Activated CD8-positive, alpha-beta memory T cell treated with anti-CD3 and anti-CD28 coated beads, Interleukin-2, amount 50 U/mL, for 4 hours (primary cell): ENCODE data around the gene ADCY5.

Experiments used
- DNase-seq: peaks from one replicate; pipeline ENCODE4 v3.0.0-alpha.2; 2020

Gene ADCY5

GRCh38 chr3:123337948-123338619, 110.8 kb downstream of the ADCY5 start:
- no peak for DNase-seq

- DNase-seq, result no peak
Measured at GRCh38 chr3:123337226-123337625, 111.7 kb downstream of the ADCY5 start.

- DNase-seq, result no peak
Measured at GRCh38 chr3:123336441-123336851, 112.4 kb downstream of the ADCY5 start.

GRCh38 chr3:123336001-123336400, 112.9 kb downstream of the ADCY5 start:
- DNase-seq, result no peak

- DNase-seq, result no peak
Measured at GRCh38 chr3:123335007-123335670, 113.8 kb downstream of the ADCY5 start.

- DNase-seq, result no peak
Measured at GRCh38 chr3:123334056-123334455, 114.8 kb downstream of the ADCY5 start.

- no peak for DNase-seq
Measured at GRCh38 chr3:123333401-123333800, 115.5 kb downstream of the ADCY5 start.

GRCh38 chr3:123332124-123332641, 116.7 kb downstream of the ADCY5 start:
- DNase-seq, result no peak

- DNase-seq, result no peak
Measured at GRCh38 chr3:123331651-123332050, 117.2 kb downstream of the ADCY5 start.

GRCh38 chr3:123331006-123331405, 117.9 kb downstream of the ADCY5 start:
- DNase-seq, result no peak

GRCh38 chr3:123330441-123330991, 118.4 kb downstream of the ADCY5 start:
- no peak for DNase-seq

- DNase-seq, result no peak
Measured at GRCh38 chr3:123329636-123330340, 119.1 kb downstream of the ADCY5 start.

- DNase-seq, result peak; percentile 75
Measured at GRCh38 chr3:123328851-123329635, 119.8 kb downstream of the ADCY5 start.

GRCh38 chr3:123327956-123328850, 120.7 kb downstream of the ADCY5 start:
- DNase-seq, result no peak

- DNase-seq, result no peak
Measured at GRCh38 chr3:123327480-123327879, 121.4 kb downstream of the ADCY5 start.

- no peak for DNase-seq
Measured at GRCh38 chr3:123326531-123326930, 122.4 kb downstream of the ADCY5 start.

GRCh38 chr3:123325766-123326256, 123.1 kb downstream of the ADCY5 start:
- no peak for DNase-seq

GRCh38 chr3:123324880-123325765, 123.8 kb downstream of the ADCY5 start:
- no peak for DNase-seq

GRCh38 chr3:123323781-123324180, 125.1 kb downstream of the ADCY5 start:
- no peak for DNase-seq

GRCh38 chr3:123322866-123323265, 126.0 kb downstream of the ADCY5 start:
- DNase-seq, result no peak
